Suppressor macrophage (primary cell): Measurements from ENCODE around the gene ATP5MK.
"Not testable (repeated sequence)": the region's sequence is repeated elsewhere in the genome, so short reads cannot be mapped to it uniquely, and the experiment has no call there.

ENCODE experiments used
- DNase-seq, 4 experiments: peaks; one replicate each; pipeline ENCODE4 v3.0.0-alpha.2; 2020 to 2022
- total RNA-seq, 17 experiments: gene quantifications; one replicate each; lab custom pipeline; 2026; ENCODE audit warnings: mixed read lengths in 6 of 17, inconsistent platforms in 3 of 17; lab: John Stamatoyannopoulos, UW

ATP5MK gene, protein sequence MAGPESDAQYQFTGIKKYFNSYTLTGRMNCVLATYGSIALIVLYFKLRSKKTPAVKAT
- total RNA-seq = 36.1 to 96.6 (median 59.1) reads per million in 17 experiments

DNA sequence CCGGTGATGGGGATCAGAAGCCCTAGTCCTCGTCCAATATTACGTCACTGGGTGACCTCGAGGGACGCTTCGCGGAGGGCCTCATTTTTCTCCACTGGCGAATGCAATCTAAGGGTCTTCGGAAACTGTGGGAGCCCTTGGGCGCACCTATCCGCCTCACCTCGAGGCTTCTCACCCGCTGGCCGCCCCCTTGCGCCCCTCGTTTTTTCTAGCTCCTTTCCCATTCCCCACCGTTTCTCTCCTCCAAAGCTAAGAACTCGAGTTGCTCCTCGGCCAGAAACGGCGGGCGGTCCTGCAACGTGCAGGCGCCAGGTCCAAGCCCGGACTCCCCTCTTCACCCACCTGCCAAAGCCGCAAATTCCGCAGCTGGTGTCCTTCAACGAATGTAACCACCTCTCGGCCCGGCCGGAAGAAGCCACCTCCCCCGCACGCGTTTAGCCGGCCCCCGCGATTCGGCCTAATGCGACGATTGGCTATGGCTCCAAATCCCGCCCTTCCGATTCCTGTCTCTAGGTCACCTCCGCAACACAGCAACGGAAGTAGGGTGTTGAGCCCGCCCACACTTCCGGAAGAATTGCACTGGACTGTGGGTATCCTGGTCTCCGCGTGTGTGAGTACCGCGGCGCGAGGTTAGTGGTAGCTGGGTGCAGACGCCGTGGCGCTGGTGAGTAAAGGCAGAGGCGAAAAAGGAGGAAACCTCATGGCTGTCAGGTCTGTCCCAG lies at the start of gene ATP5MK, which contains the start of gene PDCD11:
Gene ATP5MK (minus strand): TSS at position 409 of the 722 bp plus-strand sequence. CDS start 4,018 bp downstream, outside the sequence.
Gene PDCD11 (plus strand): TSS at position 560 of the 722 bp plus-strand sequence. CDS start 1,801 bp downstream, outside the sequence.
- DNase-seq = peak; percentile 98 to 100 (median 99)

DNA sequence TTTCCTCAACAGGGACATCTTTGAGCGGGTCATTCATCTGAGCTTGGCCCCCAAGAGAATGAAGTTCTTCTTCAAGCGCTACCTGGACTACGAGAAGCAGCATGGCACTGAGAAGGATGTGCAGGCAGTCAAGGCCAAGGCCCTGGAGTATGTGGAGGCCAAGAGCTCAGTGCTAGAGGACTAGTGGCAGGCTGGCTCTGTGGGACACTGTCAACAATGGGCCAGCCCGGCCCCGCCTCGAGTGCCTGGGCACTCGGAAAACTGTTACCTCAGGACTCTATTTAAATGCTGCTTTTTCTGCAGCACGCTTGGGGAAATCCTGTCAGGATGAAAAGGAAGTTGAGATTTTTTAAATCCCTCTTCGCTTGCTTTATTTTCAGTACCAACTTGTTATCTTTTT lies 49.1 kb upstream of the ATP5MK start:
- no peak for DNase-seq

DNA sequence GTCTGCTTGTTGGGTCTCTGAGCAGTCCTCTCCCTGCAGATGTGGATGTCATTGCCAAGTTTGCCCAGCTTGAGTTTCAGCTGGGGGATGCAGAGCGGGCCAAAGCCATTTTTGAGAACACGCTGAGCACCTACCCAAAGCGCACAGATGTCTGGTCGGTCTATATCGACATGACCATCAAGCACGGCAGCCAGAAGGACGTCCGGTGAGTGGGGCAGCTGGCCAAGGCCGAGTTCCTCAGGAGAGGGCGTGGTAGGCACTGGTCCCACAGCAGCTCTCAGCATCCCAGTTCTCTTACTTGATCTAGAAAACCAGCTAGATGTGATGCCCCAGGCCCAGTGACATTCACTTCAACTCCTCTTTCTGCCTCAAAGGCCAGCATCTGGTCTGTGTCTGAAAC lies 48.2 kb upstream of the ATP5MK start:
- no peak for DNase-seq

DNA sequence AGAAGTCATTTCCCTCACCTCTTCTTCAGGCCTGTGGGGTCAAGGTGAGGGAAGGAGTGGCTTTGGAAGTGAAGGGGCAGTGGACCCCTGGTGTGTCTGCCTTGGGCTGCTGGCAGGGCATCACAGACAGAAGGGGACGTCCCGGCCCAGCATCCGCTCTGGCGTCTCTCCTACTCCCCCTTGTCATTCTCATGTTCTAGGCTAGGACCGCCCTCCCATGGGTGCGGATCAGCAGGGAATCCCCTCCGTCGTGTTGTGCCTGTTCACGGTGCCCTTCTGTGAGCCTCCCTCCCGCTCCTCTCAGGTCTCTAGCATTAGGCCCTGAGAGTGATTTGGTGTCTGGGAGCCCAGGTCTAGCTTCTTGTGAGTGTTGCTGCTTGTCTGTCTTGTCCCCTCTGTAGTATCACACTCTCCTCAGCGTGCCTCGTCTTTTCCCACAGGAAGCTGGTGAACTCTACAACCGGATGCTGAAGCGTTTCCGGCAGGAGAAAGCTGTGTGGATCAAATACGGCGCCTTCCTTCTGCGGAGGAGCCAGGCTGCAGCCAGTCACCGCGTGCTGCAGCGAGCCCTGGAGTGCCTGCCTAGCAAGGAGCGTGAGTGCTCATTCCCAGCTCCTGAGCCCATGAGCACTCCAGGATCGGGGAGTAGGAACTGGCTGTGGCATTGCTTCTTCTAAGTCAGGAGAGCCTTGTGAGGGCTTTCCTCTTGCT lies 47.4 kb upstream of the ATP5MK start:
- no peak for DNase-seq

DNA sequence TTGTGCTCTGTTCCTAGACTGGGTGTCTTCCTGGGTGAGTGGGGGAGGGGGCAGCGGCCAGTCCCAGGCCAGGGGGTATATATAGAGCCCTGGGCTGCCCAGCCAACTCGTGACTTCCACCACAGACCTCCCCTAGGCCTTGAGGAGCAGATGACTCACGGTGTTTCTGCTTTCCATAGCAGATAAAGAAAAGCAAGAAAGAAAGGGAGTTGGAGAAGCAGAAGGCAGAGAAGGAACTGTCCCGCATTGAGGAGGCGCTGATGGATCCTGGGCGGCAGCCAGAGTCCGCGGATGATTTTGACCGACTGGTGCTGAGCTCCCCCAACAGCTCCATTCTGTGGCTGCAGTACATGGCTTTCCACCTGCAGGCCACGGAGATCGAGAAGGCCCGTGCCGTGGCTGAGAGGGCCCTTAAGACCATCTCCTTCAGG lies 45.8 kb upstream of the ATP5MK start:
- DNase-seq = peak; percentile 78 to 92 (median 90)

DNA sequence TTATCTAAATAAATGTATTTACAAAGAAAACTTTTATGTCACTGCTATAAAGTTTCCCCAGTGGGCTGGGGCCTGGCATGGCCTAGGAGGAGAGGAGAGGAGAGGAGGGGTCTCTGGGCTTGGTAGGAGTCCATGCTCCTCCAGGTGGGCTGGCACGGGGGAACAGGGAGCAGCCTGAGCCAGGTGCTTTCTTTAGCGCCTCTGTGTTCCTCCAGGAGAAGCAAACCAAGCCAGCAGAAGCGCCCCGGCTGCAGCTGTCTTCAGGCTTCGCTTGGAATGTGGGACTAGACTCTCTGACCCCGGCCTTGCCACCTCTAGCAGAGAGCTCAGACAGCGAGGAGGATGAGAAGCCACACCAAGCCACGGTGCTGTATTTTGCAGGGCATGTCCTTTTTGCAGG lies 45.3 kb upstream of the ATP5MK start:
- no peak for DNase-seq

DNA sequence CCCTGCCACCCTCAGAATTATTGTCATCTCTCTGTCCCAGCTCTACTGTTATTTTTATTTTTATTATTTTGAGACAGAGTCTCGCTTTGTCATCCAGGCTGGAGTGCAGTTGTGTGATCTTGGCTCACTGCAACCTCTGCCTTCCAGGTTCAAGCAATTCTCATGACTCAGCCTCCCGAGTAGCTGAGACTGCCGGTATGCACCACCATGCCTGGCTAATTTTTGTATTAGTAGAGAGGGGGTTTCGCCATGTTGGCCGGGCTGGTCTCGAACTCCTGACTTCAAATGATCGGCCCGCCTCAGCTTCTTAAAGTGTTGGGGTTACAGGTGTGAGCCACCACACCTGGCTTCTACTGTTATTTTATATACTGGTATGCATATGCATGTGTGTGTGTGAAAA lies 44.9 kb upstream of the ATP5MK start:
- DNase-seq = no peak

DNA sequence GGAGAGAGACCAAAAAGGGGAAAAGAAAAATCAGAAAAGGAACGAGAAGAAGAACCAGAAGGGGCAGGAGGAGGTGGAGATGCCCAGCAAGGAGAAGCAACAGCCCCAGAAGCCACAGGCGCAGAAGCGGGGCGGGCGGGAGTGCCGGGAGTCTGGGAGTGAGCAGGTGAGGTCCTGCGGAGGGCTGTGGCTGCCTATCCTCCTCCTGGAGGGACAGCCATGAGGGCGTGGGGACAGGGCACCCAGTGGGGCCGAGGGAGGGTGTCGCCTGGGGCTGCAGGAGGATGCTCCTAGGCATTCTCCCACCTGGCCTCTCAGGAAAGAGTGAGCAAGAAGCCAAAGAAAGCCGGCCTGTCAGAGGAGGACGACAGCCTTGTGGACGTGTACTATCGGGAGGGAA lies 44.1 kb upstream of the ATP5MK start:
- no peak for DNase-seq

DNA sequence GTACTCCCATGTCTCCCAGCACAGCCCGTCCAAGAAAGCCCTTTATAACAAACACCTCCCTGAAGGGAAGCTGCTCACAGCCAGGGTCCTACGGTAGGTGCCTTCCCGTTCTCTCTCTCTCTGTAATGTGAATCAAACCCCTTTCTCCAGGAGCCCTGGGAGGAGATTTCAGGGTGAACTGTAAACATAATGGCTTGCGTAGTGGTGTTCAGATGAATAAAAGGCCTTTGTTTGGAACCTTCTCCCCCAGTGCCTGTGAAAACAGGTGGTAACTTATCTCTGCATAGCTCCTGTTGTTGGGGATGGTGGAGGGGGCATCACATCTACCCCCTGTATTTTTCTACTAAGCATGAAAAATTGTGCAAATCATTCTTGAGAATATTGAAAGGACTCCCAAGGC lies 43.5 kb upstream of the ATP5MK start:
- no peak for DNase-seq

DNA sequence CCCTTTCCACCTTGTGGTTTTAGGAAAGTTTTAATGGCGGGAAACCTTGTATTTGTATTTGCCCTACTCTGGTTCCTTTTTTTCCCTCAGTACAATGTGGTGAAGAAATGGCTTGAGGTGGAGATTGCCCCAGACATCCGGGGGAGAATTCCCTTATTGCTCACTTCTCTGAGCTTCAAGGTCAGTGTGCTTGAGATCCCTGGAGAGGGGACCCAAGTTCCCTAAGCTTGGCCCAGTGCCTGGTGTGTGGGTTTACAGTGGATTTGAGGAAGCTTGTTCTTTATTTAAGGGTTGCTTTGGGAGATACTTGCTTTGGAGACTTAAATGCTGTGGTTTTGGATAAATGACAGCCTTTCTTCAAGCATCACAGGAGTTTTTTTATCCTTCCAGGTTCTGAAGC lies 37.6 kb upstream of the ATP5MK start:
- peak; percentile 92 to 97 (median 96) for DNase-seq

DNA sequence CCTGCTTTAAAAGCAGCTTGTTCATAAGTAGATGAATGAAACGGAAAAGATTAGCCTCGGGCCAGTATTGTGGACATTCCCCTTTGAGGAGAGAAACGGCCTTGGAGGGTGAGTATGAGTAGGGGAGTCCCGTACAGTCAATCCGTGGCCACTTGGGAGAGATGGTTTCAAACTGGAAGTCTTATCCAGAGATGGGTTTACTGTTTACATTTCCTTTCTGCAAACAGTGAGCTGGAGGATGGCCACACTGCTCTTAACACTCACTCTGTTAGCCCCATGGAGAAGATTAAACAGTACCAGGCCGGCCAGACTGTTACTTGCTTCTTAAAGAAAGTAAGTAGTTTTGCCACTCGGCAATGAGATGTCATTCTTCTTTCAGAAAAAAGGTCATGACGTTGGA lies 35.6 kb upstream of the ATP5MK start:
- DNase-seq = no peak

DNA sequence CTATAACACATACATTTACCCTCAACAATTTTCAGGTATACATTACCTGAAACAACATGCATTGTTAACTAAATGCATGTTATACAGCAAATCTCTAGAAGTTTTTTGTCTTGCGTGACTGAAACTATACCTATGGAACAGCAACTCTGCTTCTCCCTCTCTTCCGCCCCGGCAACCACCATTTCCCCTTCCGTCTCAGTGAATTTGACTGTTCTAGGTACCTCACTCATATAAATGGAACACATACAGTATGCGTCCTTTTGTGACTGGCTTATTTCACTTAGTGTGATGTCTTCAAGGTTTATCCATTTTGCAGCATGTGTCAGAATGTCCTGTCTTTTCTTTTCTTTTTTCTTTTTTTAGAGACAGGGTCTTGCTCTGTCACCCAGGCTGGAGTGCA lies 33.4 kb upstream of the ATP5MK start:
- DNase-seq = no peak

DNA sequence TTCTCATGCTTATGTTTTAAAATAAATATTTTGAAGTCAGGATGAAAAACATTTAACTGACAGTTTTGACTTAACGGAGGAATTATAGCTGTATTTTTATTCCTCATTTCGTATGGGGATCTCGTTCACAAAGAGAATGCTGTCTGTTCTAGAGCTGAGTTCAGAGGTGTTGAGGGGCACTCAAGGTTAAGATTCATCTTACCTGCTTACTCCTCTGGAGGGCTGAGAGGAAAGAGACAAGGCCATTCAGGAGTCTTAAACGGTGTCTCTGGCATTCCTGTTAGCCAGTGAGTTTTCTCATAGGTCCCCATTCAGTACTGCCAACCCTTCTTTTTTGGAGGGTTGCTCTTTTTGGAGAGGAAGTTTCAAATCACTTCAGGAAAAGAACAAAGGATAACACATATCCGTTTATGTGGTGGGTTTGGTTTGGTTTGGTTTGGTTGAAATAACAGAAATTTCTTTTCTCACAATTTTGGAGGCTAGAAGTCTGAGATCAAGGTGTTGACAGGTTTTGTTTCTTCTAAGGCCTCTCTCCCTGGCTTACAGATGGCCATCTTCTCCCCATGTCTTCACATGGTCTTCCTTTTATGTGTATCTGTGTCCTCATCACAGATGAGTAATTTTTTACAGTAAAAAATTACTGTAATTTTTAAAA lies 32.8 kb upstream of the ATP5MK start:
- DNase-seq = no peak

DNA sequence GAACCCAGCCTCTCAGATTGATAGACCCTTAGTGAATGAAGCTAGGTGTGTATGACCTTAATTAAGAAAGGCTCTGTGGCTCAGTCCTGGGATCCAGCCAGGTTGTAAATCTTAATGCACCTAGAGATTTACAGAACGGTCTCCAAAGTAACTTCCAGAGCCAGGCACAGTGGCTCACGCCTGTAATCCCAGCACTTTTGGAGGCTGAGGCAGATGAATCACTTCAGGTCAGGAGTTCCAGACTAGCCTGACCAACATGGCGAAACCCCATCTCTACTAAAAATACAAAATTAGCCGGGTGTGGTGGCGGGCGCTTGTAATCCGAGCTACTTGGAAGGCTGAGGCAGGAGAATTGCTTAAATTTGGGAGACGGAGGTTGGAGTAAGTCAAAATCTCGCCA lies 31.6 kb upstream of the ATP5MK start:
- no peak for DNase-seq

DNA sequence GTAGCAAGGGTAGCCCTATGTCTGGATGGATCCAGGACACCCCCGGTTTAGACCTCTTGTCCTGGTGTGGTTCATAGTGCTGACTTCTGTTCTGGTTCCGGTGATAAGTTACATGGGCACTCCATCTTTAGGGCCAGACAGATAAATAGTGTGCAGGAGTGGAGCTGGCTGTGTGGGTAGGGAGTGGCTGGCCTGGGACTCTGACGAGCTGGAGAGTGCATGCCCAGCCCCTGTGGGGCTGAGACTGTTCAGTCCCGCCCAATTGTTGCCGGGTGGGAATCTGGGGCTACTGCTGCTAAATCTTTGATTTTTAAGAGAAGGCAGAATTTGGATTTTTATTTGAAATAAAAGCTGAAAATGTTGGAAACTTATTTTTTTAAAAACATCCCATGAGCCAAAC lies 27.5 kb upstream of the ATP5MK start:
- no peak for DNase-seq

DNA sequence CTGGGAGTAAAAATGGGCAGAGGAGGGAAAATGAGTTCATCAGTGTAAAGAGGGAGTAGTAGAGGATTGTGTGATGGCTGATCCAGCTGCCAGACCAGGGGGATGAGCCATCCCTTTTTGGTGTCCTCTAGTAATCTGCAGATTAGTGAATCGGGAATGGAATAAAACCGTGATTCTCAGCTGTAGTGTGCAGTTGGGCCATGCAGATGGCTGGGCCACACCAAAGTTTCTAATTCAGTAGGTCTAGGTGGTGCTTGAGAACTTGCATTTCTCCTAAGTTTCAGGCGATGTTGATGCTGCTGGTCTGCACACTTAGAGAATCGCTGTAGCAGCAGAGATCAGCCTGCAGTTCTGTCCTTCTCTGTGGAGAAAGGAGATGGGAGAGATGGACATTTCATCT lies 22.8 kb upstream of the ATP5MK start:
- no peak for DNase-seq

DNA sequence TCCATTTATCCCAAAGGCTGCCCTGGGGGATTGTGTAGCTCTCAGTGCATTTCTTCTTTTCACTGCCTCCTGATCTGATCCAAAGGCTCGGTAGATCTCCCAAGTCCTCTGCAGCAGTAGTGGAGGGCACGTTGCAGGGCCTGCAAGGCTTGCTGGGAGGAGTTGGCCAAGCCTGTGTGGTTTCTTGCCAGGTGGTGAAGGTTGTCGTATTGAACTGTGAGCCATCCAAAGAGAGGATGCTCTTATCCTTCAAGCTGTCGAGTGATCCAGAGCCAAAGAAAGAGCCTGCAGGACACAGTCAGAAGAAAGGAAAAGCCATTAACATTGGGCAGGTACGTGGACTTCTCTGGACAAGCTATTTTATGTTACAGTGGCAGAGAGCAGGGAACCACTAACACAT lies 21.3 kb upstream of the ATP5MK start:
- no peak for DNase-seq

DNA sequence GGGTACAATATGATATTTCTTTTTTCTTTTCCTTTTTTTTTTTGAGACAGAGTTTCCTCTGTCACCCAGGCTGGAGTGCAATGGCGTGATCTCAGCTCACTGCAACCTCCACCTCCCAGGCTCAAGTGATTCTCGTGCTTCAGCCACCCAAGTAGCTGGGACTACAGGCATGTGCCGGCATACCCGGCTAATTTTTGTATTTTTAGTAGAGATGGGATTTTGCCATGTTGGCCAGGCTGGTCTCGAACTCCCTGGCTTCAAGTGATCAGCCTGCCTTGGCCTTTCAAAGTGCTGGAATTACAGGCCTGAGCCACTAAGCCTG lies 20.8 kb upstream of the ATP5MK start:
- not testable (repeated sequence) for DNase-seq

DNA sequence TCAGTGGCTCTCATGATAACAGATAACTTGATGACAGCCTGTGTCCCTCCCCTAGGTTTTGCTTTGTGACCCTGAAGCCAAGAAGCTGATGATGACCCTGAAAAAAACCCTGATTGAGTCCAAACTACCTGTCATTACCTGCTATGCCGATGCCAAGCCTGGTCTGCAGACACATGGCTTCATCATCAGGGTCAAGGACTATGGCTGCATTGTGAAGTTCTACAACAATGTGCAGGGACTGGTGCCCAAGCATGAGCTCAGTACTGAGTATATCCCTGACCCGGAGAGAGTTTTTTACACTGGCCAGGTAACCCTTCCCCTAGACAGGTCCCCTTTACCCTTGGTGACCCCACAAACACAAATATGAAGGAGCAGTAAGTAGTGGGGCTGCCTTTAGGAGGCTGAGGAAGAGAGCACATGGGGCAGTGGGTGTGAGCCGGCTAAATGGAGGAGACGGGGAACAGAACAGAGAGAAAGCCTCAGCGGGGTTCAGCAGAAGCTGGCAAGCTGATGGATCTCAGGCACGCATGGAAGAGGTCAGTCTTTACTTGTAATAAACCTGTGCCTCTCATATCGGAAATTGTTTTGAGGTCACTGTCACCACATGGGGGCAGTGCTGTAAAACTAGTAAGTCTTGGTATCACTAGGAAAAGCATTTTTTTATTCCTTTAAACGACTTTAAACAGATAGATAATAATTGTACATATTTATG lies 20.3 kb upstream of the ATP5MK start:
- peak; percentile 80 to 88 (median 84) for DNase-seq

DNA sequence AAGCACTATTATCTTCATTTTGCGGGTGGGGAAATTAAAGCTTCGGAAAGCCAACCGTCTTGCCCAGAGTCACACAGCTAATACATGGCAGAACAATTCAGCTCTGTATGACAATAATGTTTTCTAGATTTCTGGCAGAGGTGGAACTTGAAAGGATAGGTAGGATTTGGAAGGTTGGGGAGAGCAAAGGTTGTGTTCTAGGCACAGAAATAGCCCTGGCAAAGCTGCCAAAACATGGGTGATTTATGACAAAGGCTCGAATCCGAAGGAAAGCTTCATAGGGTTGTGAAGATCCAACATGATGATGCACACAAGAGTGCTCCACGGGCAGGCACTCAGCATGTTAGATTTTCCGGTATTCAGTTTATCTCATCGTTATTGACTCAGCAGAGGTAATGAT lies 19.3 kb upstream of the ATP5MK start:
- no peak for DNase-seq

DNA sequence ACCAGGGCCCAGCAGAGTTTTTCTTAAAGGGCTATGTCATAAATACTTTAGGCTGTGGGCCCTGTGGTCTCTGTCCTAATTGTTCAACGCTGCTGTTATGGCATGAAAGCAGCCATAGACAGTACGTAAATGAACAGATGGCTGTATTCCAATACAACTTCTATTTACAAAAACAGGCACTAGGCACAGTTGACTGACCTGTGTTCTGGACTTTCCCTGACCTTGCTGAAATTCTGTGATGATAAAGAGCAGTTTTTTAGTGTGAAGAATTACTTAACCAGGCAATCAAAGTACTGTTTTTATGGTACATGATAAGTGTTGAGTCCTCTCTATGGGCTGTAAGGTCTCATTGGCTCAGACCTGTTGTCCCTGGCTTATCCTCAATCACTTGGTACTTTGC lies 17.3 kb upstream of the ATP5MK start:
- DNase-seq = no peak

DNA sequence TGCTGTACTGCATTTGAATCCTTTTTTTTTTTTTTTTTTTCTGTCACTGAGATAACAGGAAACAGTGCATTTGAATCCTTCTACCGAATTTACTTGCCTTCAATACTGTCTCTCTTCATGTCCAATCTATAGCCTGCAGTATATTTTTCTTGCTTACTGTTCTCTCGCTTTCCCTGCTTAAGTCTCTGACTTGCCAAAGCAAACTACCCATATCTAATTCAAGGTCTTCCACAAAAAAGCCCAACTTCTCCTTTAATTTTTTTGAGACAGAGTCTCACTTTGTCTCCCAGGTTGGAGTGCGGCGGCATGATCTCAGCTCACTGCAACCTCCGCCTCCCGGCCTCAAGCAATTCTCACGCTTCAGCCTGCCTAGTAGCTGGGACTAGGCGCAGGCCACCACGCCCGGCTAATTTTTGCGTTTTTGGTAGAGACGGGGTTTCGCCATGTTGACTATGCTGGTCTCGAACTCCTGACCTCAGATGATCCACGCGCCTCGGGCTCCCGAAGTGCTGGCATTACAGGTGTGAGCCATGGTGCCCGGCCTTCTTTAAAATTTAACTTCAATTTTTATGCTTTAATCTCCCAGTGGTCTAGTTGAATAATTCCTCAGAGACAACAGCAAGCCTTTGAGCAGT lies 1.0 kb upstream of the ATP5MK start:
- DNase-seq = no peak

DNA sequence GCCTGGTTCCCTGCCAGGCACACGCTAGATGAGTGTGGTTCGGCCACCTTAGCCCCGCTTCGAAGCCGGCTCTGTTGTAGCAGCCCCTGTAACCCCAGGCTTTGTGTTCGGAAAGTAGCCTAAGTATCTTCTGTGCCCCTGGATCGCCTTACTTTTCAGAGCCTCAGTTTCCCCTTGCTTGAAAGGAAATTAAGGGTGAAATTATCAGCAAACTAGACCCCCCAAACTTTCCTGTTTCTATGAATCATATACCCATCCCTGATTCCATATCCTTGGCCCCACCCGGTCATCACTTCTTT lies 463 bp upstream of the ATP5MK start:
- DNase-seq = no peak
